Activated CD4-positive, CD25-positive, alpha-beta regulatory T cell (primary cell): Measurements from ENCODE around the gene NLK.
"Not testable (repeated sequence)": the region's sequence is repeated elsewhere in the genome, so short reads cannot be mapped to it uniquely, and the experiment has no call there.

ENCODE experiments used
- DNase-seq, 4 experiments: peaks; one replicate each; lab custom pipeline; 2025; lab: John Stamatoyannopoulos, UW

The NLK gene

GRCh38 chr17:28042657-28042720 is at the start of gene NLK:
Gene NLK (plus strand): TSS chr17:28042677. CDS start chr17:28042874, 197 bp downstream.
- no peak for DNase-seq

- DNase-seq = no peak
Measured at GRCh38 chr17:27993161-27993695, 49.2 kb upstream of the NLK start.

- no peak for DNase-seq
Measured at GRCh38 chr17:27993723-27994310, 48.7 kb upstream of the NLK start.

- no peak for DNase-seq
Measured at GRCh38 chr17:27994586-27994985, 47.9 kb upstream of the NLK start.

DNA sequence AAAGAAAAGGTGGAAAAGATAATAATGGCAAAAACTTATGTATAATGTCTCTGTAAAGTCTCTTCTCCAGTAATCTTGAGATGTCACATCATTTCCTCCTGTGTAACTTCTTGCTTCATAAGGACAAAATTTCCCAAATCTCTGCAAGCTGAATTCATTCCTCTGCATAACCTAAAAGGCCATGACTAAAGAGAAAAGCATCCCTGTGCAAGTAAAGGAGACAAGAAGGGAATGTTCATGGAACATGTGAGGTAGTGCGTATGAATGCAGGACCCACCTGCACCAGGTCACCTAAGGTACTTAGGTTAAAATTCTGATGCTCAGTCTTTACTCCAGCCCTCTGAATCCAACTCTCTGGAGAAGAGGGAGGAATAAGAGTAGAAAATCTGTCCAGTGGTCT is 46.9 kb upstream of the NLK start:
- DNase-seq = no peak

GRCh38 chr17:27996202-27997043 is 46.1 kb upstream of the NLK start:
- no peak for DNase-seq

DNA sequence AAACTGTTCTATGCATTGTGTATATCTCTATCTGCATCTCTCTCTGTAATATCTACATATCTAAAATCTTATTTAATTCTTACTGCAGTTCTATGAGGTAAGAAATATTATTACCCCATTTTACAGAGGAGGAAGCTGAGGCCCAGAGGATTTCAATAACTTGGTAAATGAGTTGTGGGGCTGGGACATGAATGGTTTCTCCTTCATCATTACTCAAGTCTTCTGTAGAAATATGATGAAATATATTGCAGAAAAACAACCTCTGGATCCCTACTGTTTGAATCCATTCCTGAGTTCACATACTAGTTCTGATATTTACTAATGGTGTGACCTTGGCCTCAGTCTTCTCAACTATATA is 45.5 kb upstream of the NLK start:
- no peak for DNase-seq

DNA sequence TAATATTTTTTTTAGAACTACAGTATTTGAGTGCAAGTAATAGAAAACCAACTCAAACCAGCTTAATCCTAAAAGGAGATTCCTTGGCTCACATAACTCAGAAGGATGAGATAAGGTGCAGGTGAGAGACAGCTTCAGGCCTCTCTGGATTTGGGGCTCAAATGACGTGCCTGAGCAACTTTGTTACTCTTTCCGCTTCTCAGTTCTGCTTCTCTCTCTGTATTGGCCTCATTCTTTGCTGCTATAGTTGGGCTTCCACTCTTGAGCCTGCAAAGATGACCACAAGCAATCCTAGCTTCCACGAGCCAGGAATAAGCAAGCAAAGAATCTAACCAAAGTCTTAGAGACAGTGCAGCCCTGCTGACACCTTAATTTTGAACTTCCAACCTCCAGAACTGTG is 45.0 kb upstream of the NLK start:
- DNase-seq = no peak

DNA sequence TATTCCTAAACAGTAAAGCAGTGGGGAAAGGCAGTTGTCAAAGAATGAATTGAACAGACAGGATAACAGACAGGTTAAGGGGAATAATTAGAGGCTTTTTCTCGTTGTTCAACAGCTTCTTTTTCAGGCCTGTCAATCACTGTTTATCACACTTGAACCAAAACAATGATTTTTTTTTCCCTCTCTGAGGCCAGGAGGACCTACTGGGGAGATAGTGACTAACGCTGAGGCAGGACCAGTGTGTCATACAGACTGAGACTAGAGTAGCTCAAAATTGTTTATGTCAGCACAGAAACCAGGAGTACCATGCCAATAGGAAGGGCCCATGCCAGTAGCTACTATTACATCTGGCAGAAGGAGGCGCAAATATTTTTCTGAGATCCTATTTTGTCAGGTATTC is 41.3 kb upstream of the NLK start:
- no peak for DNase-seq

DNA sequence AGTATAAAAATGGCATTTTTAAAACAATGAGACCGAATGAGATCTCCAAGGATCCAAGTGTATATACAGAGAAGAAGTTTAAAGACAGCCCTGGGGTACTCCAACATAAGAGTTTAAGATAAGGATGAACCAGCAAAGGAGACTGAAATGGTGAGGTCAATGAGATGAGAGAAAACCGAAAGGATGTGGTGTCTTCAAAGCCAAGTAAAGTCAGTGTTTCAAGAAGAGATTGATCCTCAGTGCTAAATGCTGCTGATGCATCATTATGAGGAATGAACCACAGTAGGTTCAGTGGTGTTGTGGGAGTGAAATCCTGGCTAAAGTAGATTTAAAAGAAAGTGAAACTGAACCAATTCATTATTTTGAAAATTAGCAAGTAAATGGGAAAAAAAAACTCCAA is 38.1 kb upstream of the NLK start:
- no peak for DNase-seq

DNA sequence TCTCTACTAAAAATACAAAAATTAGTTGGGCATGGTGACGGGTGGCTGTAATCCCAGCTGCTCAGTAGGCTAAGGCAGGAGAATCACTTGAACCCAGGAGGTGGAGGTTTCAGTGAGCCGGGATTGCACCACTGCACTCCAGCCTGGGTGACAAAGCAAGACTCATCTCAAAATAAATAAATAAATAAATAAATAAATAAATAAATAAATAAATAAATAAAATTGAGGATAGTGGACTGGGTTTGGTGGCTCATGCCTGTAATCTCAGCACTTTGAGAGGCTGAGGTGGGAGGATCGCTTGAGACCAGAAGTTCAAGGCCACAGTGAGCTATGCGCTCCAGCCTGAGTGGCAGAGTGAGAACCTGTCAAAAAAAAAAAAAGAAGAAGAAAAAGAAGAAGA is 34.6 kb upstream of the NLK start:
- not testable (repeated sequence) for DNase-seq

DNA sequence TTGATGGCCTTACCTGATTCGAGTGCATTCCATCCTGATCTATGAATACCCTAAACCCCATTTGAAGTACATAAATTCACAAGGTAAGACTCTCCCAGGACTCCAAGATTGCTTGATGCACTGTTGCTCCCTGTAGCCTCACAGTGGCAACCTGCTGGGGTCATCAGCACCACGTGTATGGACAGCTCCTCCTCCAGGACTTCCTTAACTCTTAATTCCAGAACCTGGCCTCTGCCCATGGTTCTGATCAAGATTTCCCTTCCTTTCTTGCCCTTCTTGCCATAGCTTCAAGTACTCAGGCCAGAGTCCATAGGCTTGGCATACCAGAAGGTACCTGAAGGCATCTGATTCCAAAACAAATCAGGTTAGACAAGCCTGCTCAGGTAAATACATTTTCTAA is 34.0 kb upstream of the NLK start:
- no peak for DNase-seq

GRCh38 chr17:28010406-28010805 is 32.1 kb upstream of the NLK start:
- DNase-seq = no peak

- no peak for DNase-seq
Measured at GRCh38 chr17:28018439-28019070, 23.9 kb upstream of the NLK start.

- no peak for DNase-seq
Measured at GRCh38 chr17:28020515-28020914, 22.0 kb upstream of the NLK start.

- no peak for DNase-seq
Measured at GRCh38 chr17:28029044-28029443, 13.4 kb upstream of the NLK start.

- DNase-seq = no peak
Measured at GRCh38 chr17:28030386-28030785, 12.1 kb upstream of the NLK start.

- DNase-seq = no peak
Measured at GRCh38 chr17:28031174-28031573, 11.3 kb upstream of the NLK start.

DNA sequence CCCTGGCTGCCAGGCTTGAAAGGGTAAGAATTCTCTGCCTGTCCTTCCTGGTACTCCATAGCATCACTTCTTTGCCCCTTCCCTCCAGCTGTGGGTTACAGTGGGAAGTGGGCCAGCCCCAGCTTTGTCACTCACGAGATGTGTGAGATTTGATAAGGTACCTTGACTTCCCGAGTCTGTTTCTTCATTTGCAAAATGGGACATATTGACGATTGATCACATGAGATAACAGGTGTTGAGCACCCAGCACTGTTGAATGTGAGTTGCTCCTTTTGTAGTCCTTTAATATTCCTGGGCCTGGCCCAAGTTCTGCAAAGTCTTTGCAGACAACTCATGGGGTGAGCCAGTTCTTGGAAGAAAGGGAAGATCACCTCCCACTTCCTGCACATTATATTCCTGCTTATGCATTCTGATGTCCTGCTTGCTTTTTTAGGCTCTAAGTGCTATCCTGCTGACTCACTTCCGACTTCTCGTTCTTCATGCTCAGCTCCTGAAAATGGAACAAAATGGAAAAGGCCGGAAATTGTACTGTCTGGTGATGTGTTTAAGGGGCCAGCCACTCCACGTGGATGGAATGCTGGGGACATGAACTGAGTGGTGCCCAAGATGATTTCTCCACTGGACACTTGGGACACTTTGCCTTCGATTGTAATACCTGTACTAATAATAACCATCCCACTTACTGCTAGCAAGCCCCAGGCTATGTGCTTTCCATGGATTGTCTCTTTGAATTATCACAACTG is 8.3 kb upstream of the NLK start:
- no peak for DNase-seq

DNA sequence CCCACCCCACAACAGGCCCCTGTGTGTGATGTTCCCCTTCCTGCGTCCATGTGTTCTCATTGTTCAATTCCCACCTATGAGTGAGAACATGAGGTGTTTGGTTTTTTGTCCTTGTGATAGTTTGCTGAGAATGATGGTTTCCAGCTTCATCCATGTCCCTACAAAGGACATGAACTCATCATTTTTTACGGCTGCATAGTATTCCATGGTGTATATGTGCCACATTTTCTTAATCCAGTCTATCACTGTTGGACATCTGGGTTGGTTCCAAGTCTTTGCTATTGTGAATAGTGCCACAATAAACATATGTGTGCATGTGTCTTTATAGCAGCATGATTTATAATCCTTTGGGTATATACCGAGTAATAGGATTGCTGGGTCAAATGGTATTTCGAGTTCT is 7.0 kb upstream of the NLK start:
- not testable (repeated sequence) for DNase-seq

DNA sequence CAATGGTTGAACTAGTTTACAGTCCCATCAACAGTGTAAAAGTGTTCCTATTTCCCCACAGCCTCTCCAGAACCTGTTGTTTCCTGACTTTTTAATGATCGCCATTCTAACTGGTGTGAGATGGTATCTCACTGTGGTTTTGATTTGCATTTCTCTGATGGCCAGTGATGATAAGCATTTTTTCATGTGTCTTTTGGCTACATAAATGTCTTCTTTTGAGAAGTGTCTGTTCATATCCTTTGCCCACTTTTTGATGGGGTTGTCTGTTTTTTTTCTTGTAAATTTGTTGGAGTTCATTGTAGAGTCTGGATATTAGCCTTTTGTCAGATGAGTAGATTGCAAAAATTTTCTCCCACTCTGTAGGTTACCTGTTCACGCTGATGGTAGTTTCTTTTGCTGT is 6.6 kb upstream of the NLK start:
- not testable (repeated sequence) for DNase-seq

DNA sequence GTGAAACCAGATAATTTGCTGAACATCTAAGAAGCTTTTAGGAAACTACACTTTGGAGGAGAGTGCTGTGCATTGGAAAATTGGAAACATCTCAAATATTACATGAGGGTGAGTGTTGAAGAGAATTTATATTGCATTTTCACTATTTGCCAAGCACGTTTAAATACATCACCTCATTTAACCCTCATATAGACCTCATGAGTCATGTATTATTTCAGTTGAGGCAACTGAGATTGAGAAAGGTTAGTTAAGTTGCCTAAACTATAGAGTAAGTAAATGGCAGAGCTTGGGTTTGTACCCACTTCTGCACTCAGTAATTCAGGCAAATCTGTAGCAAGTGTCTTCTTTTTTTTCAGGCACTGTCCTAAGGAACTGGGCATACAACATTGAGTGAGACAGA is 3.7 kb upstream of the NLK start:
- DNase-seq = no peak

GRCh38 chr17:28039251-28039650 is 3.2 kb upstream of the NLK start:
- no peak for DNase-seq
